KBM-7 (cell line): ENCODE results near the gene AKT3.

Source experiments
- DNase-seq: peaks from one replicate; pipeline ENCODE4 v3.0.0-alpha.2; 2015
- in situ Hi-C: fragments of 300-500 bp; cut with MboI; formaldehyde crosslinking; loops from 2 replicates; pipeline ENCODE4 v1.14.3; 2020; ENCODE audit warnings: low sequenced_read_pairs, low pct_unique_long_range_greater_than_20kb, mixed read lengths

The AKT3 gene

GRCh38 chr1:243740255-243740999 is 109.6 kb downstream of the AKT3 start:
- in situ Hi-C loops, result no loop called here
- DNase-seq, result no peak

GRCh38 chr1:243739335-243740003 is 110.6 kb downstream of the AKT3 start:
- in situ Hi-C loops, result no loop called here
- DNase-seq, result no peak

GRCh38 chr1:243738020-243738419 is 112.0 kb downstream of the AKT3 start:
- no peak for DNase-seq
- in situ Hi-C loops, result no loop called here

- DNase-seq, result no peak
- in situ Hi-C loops, result no loop called here
Measured at GRCh38 chr1:243735457-243735856, 114.6 kb downstream of the AKT3 start.

- in situ Hi-C loops, result no loop called here
Measured at GRCh38 chr1:243734308-243734695, 115.7 kb downstream of the AKT3 start.

GRCh38 chr1:243733670-243734307 is 116.3 kb downstream of the AKT3 start:
- DNase-seq, result no peak
- in situ Hi-C loops, result no loop called here

More at GRCh38 chr1:243734308-243734695, 115.7 kb downstream of the AKT3 start:
- DNase-seq, result no peak

GRCh38 chr1:243732637-243733036 is 117.4 kb downstream of the AKT3 start:
- no peak for DNase-seq
- in situ Hi-C loops, result no loop called here

GRCh38 chr1:243731974-243732625 is 117.9 kb downstream of the AKT3 start:
- in situ Hi-C loops, result no loop called here
- DNase-seq, result no peak

GRCh38 chr1:243731301-243731891 is 118.6 kb downstream of the AKT3 start:
- peak; percentile 28 for DNase-seq

GRCh38 chr1:243730487-243731150 is 119.4 kb downstream of the AKT3 start:
- in situ Hi-C loops, result no loop called here
- DNase-seq, result no peak

More at GRCh38 chr1:243731301-243731891, 118.6 kb downstream of the AKT3 start:
- in situ Hi-C loops, result no loop called here

GRCh38 chr1:243729956-243730355 is 120.1 kb downstream of the AKT3 start:
- in situ Hi-C loops, result no loop called here
- no peak for DNase-seq

GRCh38 chr1:243727503-243728203 is 122.4 kb downstream of the AKT3 start:
- no peak for DNase-seq
- in situ Hi-C loops, result no loop called here

- in situ Hi-C loops, result no loop called here
- DNase-seq, result no peak
Measured at GRCh38 chr1:243726806-243727502, 123.1 kb downstream of the AKT3 start.

- DNase-seq, result no peak
- in situ Hi-C loops, result no loop called here
Measured at GRCh38 chr1:243725846-243726245, 124.2 kb downstream of the AKT3 start.

GRCh38 chr1:243725075-243725474 is 125.0 kb downstream of the AKT3 start:
- DNase-seq, result no peak
- in situ Hi-C loops, result no loop called here

GRCh38 chr1:243723458-243724043 is 126.5 kb downstream of the AKT3 start:
- in situ Hi-C loops, result no loop called here

GRCh38 chr1:243723050-243723449 is 127.0 kb downstream of the AKT3 start:
- DNase-seq, result no peak
- in situ Hi-C loops, result no loop called here

More at GRCh38 chr1:243723458-243724043, 126.5 kb downstream of the AKT3 start:
- DNase-seq, result no peak
